Ramos (cell line): ENCODE data around the gene RHOJ.

Experiments
- in situ Hi-C: fragments of 300-500 bp; cut with MboI; formaldehyde crosslinking; loops from one replicate; pipeline ENCODE4 v1.14.3; 2022; ENCODE audit warnings: low sequenced_read_pairs; ENCODE audit not compliant: unreplicated experiment

Gene RHOJ

DNA sequence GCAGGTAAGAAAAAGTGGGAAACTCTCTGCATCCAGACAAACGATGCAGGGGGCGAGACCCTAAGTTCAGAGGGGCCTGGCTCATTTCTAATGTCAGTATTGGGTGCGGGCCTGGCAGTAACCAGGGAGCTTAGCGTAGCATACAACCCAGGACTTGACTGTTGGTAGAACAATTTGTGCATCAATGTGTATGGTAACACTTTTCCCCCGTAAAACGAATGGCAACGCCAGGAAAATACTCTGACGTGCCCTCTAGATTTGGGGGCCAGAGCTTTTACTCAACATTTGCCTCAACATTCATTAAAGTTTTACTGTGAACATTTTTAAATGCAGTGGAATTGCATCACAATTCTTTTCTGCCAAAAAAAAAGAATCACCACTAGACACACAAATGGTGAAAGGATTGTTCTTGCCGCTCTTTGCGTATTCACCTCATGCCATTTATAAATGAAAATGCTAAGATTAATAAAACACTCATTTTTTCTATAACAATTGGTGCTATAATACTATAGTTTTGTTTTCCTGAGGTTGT is 867 bp downstream of the RHOJ start:
- in situ Hi-C loops = no loop called here

DNA sequence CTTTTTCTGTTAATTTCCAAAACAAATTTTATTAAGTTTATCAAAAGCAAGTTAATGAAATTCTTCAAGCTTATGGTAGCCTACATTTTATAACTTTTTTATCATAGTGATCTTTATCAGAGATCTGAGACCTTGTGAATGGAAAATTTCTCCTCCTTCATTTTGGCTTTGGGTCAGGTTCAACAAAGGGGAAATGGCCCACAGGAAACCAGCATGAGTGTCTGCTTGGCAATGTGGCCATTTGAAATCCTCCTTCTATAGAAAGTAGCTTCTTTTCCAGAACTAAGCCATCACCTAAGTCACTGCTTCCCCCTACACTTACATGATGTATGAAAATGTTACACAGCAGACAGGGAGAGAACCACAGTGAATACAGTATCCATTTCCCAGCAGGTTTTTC is 1.6 kb downstream of the RHOJ start:
- in situ Hi-C loops = no loop called here

DNA sequence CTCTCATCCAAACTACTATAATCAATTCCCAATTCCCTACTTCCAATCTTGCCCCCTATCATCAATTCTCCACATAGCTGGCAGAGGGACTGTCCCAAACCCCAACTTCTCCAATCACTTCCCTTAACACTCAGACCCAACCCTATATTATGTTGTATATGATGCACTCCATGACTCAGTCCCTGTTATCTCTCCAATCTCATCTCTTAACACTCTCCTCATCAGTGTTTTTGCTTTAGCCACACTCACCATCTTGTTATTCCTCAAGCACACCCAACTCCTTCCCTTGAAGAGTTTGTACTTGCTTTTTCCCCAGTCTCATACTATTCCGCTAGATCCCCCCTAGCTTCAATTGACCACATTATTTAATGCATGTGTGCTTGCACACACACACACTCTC is 4.9 kb downstream of the RHOJ start:
- in situ Hi-C loops = no loop called here

DNA sequence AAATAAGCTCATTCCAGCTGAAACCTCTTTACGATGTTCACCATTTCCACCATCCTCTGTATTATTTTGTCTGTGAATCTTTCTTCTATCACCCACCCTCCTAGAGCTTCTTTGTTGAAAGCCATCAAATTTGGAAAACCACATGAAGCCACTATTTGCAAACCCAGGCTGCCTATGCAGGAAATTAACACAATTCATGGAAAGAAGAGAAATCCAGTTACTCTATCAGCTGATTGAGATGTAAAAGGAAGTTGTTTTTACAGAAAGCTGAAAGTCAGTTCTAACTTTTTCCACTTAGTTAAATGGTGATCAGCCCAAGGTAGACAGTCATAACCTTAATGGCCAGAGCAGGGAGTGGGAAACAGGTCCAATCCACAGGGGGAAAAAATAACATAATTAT is 6.6 kb downstream of the RHOJ start:
- in situ Hi-C loops = no loop called here

DNA sequence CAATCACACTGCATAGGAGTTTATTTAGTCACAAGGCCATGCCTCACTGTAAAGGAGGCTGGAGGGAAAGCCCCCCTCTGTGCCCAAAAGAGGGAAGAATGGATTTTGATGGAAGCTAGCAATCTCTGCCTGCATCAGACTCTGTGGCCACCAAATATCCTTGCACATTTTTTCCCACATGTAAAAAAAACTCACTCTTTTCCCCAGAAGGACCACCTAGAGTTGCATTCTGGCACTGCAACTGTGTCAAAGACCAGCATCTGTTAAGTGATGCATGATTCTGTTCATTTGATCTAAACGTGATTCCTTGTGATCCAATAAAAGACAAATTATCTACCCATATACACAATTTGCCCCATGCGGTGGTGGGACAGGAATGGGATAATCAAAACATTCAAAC is 8.0 kb downstream of the RHOJ start:
- in situ Hi-C loops = no loop called here

DNA sequence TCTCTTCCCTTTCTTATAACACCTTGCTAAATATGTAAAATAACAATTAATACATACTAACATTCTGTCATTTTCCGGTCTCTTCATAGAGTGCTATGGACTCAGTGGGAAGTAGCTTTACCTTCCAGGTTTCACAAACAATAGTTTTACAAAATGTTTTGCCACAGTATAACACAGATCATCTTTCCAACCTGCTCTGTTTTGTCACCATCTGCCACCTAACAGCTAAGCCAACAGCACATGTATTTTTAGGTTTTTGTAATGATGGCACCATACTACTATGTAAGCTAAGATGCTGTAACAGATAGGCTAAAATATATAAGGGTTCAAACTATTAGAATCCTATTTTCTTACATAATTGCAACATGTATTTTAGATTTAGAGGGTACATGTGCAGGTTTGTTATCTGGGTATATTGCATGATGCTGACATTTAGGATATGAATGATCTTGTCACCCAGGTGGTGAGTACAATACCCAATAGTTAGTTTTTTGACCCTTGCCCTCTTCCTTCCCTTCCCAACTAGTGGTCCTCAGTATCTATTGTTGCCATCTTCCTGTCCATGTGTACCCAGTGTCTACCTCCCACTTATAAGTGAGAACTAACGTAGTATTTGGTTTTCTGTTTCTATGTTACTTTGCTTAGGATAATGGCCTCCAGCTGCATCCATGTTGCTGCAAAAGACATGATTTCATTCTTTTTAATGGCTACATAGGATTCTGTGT is 8.7 kb downstream of the RHOJ start:
- in situ Hi-C loops = no loop called here

DNA sequence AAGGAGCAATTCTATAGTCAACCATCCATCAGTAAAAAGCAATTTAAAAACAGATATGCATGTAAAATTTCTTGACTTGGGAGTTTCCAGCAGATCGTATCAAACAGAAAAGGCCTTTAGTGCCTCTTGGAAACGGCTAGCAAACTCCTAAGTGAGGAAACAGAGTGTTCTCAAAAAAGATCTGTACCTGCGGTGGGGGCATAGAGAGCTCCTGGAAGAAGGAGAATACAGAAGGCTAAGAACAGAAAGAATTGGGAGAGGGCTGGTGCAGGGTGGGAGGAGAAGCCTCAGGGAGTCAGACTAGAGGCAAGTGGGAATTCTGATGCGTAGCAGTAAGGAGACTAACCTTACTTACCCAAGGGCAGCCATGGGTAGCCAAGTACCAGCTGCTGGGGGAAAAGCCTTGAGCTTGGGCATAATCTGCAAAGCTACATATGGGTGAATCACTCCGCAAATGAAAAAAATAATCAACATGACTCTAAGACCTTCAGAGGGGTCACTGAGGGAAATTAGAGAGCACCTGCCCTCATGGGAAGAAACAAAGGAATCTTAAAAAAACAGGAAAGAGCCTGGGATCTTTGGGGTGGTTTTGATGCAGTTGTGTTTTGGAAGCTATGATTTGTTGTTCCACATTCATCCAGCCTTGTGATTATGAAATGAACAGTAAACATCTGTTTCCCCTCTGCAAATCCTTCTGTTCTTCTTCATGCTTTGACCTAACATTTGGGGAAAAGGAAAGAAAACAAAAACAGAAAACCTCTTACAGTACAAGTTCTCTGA is 10.4 kb downstream of the RHOJ start:
- in situ Hi-C loops = no loop called here

DNA sequence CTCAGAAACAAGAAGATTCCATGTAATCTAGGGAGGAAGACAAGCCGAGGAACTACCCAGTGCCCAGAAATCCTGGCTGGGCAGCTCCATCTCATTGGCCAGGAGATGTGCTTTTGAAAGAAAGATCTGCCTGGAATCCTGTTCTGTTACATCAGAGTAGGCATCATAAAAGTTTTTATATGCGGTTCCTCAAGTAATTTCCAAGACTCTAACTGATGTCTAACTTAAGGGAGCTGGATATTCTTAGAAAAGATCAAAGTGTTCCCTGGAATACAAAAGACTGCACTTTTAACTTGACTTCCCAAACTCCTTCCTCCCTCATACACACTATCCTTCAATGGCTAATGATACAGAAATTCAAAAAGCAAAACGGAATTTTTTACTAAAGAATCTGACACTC is 16.3 kb downstream of the RHOJ start:
- in situ Hi-C loops = no loop called here

DNA sequence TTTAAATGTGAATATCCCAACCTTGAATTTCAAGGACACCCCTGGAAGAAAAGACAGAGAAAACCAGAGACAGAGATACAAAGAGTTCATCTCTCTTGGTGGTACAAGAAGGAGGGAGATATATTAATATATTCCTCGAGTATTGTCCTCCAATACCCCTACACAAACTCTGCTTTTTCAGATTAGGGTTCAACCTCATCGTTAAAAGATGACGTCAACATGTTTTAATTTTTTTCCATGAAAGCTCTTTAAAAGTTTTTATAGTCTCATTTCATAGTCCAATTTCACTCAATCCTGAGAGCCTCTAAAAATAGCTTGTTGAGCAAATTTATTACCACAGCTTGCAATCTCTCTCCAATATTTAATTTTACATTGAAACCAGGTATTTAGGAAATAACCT is 19.4 kb downstream of the RHOJ start:
- in situ Hi-C loops = no loop called here

DNA sequence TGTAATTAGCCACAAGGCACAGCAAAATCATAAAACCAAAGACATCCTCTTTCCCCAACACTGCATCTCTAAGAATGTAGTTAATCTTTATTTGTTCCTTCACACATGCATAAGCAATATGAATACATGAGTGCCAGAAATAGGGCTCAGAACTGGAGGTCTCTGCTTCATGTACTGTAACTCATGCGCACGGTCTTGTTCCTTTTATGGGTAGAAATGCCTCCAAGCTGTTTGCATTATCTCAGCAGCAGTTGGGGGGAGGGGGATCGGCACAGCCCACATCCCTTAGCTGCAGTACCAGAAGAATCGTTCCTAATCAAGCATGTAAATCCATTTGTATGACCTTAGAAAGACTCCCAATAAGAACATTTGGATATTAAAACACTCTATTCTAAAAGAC is 20.0 kb downstream of the RHOJ start:
- in situ Hi-C loops = no loop called here

DNA sequence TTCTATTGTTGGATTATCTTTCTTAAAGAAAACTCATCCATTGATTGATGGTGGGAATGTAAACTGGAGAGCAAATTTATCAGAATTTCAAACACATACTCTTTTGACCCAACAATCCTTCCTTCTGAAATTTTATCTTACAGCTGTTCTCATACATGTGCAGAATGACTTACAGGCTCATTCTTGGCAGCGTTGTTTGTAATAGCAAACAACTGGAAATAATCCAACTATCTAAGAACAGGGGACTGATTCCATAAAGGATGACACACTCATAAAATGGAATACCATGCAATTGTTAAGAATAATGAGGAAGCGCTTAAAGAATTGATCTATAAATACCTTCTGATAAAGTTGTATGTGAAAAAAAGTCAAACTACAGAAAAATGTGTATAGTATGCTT is 24.0 kb downstream of the RHOJ start:
- in situ Hi-C loops = no loop called here

DNA sequence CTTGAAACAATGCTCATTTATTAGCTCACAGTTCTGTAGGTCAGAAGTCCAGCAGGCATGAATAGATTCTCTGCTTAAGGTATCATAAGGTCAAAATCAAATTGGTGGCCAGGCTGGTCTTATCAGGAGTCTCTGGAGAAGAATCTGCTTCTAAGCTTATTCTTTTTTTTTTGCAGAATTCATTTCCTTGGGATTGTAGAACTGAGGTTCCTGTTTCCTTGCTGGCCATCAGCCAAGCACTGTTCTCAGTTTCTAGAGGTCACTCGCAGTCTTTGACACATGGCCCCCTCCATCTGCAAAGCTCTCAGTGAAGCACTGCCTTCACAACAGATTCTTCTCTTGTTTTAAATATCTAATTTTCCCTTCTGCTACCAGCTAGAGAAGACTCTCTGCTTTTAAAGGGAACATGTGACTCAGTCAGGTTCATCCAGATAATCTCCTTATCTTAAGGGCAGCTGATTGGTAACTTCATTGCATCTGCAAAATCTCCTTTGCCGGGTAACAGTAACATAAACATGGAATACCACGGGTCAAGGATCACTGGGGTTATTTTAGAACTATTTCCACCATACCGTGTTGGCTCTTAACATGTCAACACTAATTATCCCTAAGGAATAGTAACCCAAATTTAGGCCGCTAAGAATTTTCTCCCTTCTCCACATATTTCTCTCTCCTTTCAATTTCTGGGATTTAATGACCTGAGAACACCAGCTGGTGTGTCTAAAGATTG is 25.3 kb downstream of the RHOJ start:
- in situ Hi-C loops = no loop called here

DNA sequence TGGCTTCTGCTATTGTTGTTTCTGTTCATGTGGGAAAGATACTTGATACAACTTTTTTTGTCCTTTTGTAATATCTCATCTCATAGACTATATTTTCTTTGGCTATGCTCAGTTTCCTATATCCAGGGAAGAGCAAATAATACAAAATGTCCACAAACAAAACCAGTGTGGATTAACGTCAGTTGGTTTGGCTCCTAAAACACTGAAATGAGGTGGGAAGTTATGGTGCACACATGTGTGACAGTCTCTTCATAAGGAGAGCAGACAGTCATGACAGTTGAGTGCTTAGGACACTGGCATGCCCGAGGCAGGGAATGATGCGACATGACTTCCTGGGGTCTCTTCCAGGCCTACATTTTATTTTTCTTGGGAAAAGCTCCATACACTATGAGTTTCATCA is 27.5 kb downstream of the RHOJ start:
- in situ Hi-C loops = no loop called here

DNA sequence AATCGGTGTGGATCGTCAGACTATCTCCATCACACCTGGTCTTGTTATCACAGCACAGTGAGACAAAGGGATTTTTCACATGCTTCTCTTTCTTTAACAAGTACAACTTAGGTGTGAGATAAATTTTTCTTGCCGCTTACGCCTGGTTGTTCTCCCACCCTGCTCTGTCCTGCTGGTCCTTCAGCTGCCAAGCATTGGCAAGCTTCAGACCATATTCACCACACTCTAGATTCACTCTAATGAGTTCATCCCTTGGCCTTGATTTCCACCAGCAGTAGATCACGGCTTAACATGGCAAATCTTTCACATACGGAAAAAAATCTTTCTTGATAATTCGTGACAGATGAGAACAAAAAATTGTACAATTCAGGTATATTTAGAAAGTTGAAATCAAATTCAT is 33.5 kb downstream of the RHOJ start:
- in situ Hi-C loops = no loop called here

DNA sequence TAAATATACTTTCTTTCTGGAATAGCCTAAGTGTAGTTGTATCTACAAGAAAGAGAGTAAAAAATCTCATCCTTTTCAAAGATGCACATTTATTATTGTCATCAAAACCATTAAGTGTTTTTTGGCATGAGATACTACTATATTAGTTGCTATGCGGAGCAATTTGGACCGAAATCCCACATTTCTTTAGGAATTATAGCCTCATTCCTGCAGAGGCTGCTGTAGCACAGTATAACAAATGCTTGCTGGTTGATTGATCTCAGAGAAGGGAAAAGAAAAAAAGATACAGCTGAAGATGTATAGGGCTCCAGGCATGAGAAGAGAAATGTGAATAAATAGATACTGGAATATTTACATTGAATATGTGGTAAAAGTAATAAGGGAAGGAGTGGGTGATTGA is 36.0 kb downstream of the RHOJ start:
- in situ Hi-C loops = no loop called here

DNA sequence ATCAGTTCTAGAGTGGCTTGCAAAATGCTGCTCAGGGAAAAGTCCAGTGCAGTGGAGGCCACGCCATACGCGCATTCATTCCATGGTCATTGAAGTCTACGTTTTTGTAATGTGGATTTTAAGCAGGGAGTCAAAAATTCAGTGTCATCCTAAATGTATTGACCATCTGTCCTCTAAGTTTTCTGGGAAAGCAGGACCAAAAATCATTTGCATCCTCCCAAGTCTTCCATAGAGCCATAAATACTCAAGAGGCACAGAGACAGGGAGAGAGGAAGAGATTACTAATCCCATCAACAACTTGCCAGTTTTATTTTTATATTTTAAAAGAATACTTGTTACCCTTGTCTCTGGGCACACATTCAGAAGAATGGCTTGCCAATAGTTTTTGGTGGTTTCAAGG is 36.9 kb downstream of the RHOJ start:
- in situ Hi-C loops = no loop called here

DNA sequence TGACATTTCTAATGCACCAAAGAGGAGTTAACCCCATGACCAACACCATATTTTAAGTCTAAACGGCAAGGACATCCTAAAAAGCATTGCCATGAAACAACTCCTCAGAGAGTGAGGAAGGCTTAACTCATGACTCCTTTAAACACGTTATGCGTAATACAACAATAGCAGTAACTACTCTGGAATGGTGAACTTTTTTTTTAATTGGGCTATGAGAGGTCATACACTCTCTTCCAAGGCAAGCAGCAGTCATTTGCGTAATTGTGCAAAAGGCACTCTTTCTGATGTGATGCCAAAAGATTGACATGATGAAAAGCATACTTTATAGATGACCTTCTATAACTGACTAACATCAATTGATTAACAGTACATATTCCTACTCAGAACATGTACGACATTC is 39.4 kb downstream of the RHOJ start:
- in situ Hi-C loops = no loop called here

DNA sequence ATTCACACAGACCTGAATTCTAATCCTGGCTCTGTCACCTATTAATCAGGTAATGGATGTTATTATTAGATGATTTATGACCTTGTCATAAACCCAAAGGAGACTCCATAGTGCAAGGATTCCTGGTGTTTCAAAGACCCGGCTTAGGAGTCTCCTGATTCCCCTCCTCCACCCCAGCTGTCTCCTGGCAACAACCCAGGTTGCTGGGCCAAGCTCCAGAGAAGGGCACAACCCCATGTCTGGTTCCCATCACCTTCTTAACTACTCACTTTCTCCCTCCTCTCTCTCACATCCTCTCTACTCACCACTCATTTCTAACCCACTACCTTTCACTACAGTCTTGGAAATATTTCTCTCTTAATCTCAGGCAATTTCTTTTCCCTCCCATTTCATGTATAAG is 41.6 kb downstream of the RHOJ start:
- in situ Hi-C loops = no loop called here

DNA sequence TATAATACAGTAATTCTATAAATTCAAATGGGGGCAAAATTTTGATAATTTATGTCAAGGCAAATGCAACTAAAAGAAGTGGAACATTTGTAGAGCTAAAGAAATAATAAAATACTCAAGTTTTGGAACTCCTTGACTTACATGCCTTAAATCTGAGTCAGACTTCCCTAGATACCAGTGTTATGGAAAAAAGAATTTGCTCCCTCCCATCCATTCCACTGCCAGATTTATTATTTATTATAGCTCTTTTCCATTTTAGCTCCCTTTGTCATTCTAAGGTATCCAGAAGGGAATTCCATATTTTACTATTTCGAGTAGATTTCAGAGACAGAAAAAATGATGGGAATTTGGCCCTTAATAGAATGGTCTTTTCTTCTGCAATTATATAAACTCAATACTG is 44.0 kb downstream of the RHOJ start:
- in situ Hi-C loops = no loop called here

DNA sequence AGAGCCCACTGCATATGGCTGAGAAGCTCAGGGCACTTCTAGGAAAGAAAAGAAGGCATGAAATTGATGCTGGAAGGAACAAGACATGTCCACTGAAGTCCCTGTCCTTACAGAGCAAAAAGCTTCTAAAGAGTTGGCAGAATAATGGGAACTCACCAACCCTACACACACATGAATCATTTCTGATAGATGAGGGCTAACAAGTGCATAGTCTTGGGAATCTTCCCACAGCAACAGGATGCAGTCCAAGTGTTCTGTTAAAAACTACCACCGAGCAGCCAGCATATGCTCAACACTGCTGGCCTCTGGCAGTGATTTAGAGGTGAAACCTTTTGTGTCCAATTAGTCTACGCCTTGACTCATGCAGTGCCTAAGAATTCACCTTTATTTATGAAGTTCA is 44.8 kb downstream of the RHOJ start:
- in situ Hi-C loops = no loop called here

DNA sequence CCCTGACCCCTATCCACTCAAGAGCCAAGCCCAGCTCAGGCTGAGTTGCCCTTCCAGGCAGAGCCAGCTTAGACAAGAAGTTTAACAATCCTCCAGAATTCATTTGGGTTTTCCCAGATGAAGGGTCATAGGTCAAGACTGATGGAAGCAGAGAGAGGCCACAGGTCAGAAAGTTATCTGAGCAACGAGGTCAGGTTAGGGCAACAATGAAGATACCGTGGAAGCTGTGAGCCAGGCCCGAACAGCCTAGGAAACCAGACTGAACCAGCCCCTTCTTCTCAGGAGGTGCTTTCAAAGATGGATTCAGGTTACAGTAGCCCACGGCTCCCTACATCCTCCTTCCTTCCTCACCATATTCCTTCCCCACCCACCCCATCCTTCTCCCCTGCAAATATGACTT is 53.1 kb downstream of the RHOJ start:
- in situ Hi-C loops = no loop called here
